C4-2B (cell line): Measurements from ENCODE around the gene TEDC2.

Source experiments
- H3K27ac ChIP-seq: fragments of 450-650 bp; 2 replicates; pipeline ENCODE4 v1.5.1; 2017
- ZFX ChIP-seq: fragments of 450-650 bp; IDR thresholded peaks from 2 replicates; pipeline ENCODE4 v1.6.1; 2017
- TF ChIP-seq, protein P1 (sequence below): fragments of 450-650 bp; conservative IDR thresholded peaks from 2 replicates; pipeline ENCODE4 v1.5.1; 2017; ENCODE audit warnings: mild to moderate bottlenecking

TEDC2 gene

DNA sequence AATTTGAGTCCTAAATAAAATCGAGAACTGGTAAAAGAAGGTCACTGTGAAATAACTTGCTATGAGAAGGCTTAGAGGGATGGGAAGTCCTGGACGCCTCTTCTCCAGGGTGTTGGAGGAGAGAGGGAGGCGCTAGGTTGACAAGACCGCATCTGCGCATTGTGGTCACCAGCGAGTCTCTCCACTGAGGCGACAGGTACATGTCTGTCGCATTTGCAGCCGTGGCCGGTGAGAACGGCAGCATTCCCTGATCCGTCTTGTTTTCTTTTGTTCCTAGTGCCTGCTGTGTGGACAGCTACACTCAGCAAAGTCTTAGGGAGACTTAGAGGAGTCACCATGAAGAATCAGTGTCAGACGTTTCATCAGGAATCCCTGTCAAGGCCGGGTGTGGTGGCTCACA is 45.8 kb downstream of the TEDC2 start:
- no peak overlapping the region for H3K27ac ChIP-seq
- TF ChIP-seq ZFX: no peak
- TF ChIP-seq, protein P1, sequence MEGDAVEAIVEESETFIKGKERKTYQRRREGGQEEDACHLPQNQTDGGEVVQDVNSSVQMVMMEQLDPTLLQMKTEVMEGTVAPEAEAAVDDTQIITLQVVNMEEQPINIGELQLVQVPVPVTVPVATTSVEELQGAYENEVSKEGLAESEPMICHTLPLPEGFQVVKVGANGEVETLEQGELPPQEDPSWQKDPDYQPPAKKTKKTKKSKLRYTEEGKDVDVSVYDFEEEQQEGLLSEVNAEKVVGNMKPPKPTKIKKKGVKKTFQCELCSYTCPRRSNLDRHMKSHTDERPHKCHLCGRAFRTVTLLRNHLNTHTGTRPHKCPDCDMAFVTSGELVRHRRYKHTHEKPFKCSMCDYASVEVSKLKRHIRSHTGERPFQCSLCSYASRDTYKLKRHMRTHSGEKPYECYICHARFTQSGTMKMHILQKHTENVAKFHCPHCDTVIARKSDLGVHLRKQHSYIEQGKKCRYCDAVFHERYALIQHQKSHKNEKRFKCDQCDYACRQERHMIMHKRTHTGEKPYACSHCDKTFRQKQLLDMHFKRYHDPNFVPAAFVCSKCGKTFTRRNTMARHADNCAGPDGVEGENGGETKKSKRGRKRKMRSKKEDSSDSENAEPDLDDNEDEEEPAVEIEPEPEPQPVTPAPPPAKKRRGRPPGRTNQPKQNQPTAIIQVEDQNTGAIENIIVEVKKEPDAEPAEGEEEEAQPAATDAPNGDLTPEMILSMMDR: no peak

DNA sequence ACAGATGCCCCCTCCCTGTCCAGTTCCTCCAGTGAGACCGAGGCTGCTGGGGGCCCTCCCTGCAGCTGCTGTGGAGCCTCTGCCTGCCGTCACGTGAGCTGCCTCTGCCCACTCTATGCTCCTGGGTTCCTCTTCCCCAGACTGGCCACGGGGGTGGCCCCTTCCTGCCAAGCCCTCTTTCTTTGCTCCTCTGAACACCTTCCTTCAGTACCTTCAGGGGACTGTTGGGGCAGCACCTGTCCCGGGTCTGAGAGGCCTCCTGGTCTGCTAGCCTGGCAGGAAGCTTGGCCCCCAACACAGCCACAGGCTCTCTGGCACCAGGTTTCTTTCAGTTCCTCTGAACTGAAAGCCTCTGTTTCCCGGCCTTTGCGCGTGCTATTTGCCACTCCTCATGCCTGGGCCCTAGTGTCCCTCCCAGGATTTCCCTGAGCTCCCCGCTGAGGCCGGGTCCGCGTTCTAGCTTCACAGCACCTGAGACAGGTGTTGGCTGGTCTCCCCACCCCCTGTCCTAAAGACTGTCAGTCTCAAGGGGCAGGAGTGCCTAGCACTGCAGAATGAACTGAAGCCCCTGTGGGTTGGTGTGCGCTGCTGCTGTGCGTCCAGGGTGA is 47.2 kb downstream of the TEDC2 start:
- no peak overlapping the region for H3K27ac ChIP-seq
- TF ChIP-seq ZFX: no peak
- TF ChIP-seq, protein P1: no peak

DNA sequence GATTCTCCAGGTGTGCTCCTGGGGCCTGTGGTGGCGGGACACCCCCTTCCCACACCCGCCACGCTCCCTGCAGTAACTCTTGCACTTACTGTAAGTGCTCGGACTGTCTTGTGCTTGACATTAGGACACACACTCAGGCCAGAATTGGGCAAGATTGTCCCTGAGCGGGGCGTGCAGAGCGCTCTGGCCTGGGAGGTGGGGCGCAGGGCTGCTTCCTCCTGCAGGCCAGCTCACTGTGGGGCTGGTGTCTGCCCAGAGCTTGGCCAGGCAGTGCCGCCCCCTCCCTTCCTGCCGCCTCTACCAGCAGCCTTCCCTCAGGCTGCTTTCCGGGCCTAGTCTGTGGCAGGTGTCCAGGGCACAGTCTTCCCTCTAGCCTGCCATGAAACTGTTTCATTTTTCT is 47.8 kb downstream of the TEDC2 start:
- no peak for TF ChIP-seq ZFX
- TF ChIP-seq, protein P1: no peak
- H3K27ac ChIP-seq: no peak overlapping the region

DNA sequence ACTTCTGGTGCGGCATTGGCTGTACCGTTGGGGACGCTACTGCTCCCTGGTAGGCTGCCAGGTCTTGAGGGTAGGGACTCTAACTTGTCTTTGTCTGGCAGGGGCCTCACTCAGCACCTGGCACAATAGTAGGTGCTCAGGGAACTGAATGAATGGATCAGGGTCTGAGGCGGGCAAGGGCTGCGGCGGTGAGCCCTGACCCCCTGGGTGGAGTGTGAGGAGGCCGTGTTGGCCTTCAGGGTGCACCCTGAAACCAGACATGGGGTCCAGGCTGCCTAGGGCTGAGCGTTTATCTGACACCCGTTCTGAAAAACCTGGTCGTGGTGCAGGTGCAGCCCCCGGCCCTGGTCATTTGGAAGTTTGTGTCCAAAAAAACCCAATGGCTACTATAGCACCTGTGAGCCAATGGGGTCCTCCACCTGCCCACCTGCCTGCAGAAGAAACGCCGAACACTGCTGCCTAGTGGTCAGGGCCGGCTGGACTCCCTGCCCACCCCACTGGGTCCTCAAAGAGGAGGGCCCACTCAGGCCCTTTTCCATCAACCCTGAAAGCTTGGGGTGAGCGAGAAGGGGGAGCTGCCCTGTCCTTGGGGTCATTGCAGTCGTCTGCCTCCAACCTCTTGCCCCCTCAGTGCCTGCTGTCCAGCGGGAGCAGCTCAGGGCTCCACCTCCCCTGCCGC is 49.0 kb downstream of the TEDC2 start:
- TF ChIP-seq ZFX: no peak
- TF ChIP-seq, protein P1: no peak
- H3K27ac ChIP-seq: no peak overlapping the region

DNA sequence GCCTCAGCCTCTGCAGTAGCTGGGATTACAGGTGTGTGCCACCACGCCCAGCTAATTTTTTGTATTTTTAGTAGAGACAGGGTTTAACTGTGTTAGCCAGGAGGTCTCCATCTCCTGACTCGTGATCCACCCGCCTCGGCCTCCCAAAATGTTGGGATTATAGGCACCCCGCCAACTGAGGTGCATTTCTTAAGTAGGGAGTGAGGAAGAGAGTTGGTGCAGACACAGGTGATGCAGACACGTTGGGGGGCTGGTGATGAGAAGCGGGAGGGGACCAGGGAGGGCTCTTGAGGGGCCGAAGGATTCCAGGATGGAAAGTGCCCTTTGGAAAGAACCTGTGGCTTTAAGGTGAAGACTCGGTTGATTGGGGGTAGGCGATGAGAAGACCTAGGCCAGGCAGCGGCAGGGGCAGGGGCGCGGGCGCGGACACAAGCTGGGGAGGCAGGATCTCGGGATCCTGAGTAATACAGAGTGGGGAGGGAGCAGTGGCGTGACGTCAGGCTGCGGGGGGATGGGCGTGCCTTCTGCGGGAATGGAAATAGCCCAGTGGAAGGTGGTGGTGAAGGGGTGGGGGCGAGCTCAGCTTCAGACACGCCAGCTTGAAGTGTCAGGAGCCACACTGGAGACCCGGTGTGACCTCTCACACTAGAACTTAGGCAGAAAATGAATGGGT is 51.4 kb downstream of the TEDC2 start:
- TF ChIP-seq, protein P1: no peak
- TF ChIP-seq ZFX: no peak
- no peak overlapping the region for H3K27ac ChIP-seq

DNA sequence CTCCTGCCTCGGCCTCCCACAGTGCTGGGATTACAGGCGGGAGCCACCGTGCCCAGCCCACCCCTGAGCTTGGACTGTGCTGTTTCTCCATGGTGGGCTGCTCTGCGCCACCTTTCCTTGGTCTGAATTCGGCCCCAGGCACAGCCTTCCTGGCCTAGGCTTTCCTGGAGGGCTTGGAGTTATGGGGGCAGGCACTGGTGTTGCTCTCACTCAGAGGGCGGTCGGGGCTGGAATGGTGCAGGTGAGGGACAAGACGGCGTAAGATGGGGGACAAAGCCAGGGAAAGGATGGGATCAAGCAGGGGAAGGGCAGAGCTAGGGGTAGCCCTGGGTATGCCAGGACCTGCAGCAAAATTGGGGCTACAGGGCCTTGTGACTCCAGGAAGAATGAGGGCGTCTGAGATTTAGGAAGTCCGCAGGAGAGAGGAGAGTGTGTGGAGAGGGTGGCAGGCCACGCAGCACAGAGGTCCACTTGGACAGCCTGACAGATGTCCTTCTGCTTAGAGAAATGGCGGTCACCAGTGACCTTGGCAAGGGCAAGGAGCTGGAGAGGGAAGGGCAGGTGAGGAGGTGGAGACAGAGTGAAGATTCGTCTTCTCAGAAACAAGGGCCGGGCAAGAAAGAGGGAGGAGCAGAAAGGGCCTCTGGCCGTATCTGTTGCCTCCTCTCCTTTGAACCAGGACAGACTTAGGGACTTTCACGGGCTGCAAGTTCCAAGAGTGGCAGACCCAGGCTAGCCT is 52.3 kb downstream of the TEDC2 start:
- TF ChIP-seq, protein P1: no peak
- peak overlapping the region; percentile 95 for H3K27ac ChIP-seq
